MM.1S (cell line): ENCODE measurements around the gene SIAH1.

ENCODE experiments used
- EZH2 ChIP-seq: fragments of 300-600 bp; sonication (generic); optimal IDR thresholded peaks from 2 replicates; pipeline ENCODE3; 2017; ENCODE audit warnings: low read depth, mild to moderate bottlenecking, antibody characterized with exemption, low read length, mixed read lengths
- EZH2phosphoT487 ChIP-seq: fragments of 300-600 bp; sonication (generic); IDR thresholded peaks from 2 replicates; pipeline ENCODE4 v1.6.1; 2018; ENCODE audit warnings: antibody characterized with exemption, low read length
- TF ChIP-seq, protein P1 (sequence below): fragments of 300-600 bp; sonication (generic); IDR thresholded peaks from 2 replicates; pipeline ENCODE4 v1.5.1; 2016; ENCODE audit warnings: antibody characterized with exemption, low read length, mixed read lengths

DNA sequence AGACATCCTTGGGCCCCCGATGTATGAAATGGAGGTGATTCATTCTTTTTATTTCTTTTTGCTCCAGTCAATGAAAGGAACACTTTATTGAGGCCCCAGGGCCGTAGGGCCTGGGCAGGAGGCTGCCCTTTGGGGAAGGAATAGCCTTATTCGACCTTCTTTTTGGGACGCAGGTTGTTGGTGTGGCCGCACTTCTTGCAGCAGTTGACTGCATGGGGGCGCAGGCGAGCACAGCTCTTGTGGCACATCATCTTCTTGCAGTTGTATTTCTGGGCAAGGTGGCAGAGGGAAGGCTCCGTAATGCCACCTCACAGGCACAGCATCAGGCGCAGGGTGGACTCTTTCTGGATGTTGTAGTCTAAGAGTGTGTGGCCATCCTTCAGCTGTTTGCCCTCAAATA, 50.9 kb downstream of the SIAH1 start:
- TF ChIP-seq, protein P1, sequence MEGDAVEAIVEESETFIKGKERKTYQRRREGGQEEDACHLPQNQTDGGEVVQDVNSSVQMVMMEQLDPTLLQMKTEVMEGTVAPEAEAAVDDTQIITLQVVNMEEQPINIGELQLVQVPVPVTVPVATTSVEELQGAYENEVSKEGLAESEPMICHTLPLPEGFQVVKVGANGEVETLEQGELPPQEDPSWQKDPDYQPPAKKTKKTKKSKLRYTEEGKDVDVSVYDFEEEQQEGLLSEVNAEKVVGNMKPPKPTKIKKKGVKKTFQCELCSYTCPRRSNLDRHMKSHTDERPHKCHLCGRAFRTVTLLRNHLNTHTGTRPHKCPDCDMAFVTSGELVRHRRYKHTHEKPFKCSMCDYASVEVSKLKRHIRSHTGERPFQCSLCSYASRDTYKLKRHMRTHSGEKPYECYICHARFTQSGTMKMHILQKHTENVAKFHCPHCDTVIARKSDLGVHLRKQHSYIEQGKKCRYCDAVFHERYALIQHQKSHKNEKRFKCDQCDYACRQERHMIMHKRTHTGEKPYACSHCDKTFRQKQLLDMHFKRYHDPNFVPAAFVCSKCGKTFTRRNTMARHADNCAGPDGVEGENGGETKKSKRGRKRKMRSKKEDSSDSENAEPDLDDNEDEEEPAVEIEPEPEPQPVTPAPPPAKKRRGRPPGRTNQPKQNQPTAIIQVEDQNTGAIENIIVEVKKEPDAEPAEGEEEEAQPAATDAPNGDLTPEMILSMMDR: no peak
- TF ChIP-seq EZH2phosphoT487: no peak
- no peak for TF ChIP-seq EZH2
